ENCODE data around the gene LZIC. TPM values are rescaled to one million over a fixed set of nuclear protein-coding genes. Genes with fewer than 3 reads are reported as not detected.

LZIC gene
- total RNA-seq, 2 experiments from 2014 or later, result 23.9 to 24.2 TPM

- peaks cover 37% of the 10 kb centered on the region for H3K4me1 Mint-ChIP-seq (ENCODE audit: low read depth)
- no peak for DNase-seq
- ChIA-PET CTCF (no interaction called here), POLR2A (interaction anchor here (0.8 to 1.1 kb wide), 3 partner anchors 9 to 282 kb away, joined by 3 to 4 read pairs (median 3); no protein-coding TSS in a partner anchor)
- H3K9me3 Mint-ChIP-seq, result no peaks in the 10 kb centered on the region
- peak overlapping the region; percentile 90 for H3K4me3 Mint-ChIP-seq
- H3K36me3 Mint-ChIP-seq (ENCODE audit: low read depth), result no peaks in the 10 kb centered on the region
- ATAC-seq, result no peak
- intact Hi-C loops (cut with micrococcal nuclease), result no loop called here
- no peaks in the 10 kb centered on the region for H3K27me3 Mint-ChIP-seq
- TF ChIP-seq CTCF (IDR thresholded peaks at IDR 0.05), result no peak
- peak overlapping the region; percentile 65 for H3K27ac Mint-ChIP-seq
These were observed 34.3 kb downstream of the LZIC start for GRCh38 chr1:9908871-9909233.

- intact Hi-C loops (cut with micrococcal nuclease), result no loop called here
- no peak for ATAC-seq
- peaks cover 42% of the 10 kb centered on the region for H3K4me1 Mint-ChIP-seq (ENCODE audit: low read depth)
- no peaks in the 10 kb centered on the region for H3K27me3 Mint-ChIP-seq
- H3K4me3 Mint-ChIP-seq, result no peak overlapping the region
- no peaks in the 10 kb centered on the region for H3K9me3 Mint-ChIP-seq
- TF ChIP-seq CTCF (IDR thresholded peaks at IDR 0.05), result no peak
- no peak for DNase-seq
- no peaks in the 10 kb centered on the region for H3K36me3 Mint-ChIP-seq (ENCODE audit: low read depth)
- ChIA-PET POLR2A (interaction anchor here (0.8 kb wide), 1 partner anchor 24 kb away, joined by 3 read pairs; no protein-coding TSS in a partner anchor), CTCF (interaction anchor here (1.5 to 1.6 kb wide), 2 partner anchors 33 to 123 kb away, joined by 5 read pairs; no protein-coding TSS in a partner anchor)
- no peak overlapping the region for H3K27ac Mint-ChIP-seq
These were observed 35.8 kb downstream of the LZIC start for GRCh38 chr1:9907441-9907840.

GRCh38 chr1:9906466-9906865 lies 36.7 kb downstream of the LZIC start:
- no peak overlapping the region for H3K4me3 Mint-ChIP-seq
- TF ChIP-seq CTCF (IDR thresholded peaks at IDR 0.05), result no peak
- DNase-seq, result no peak
- no peaks in the 10 kb centered on the region for H3K27me3 Mint-ChIP-seq
- intact Hi-C loops (cut with micrococcal nuclease), result no loop called here
- H3K4me1 Mint-ChIP-seq (ENCODE audit: low read depth), result peaks cover 38% of the 10 kb centered on the region
- ATAC-seq, result no peak
- no peaks in the 10 kb centered on the region for H3K9me3 Mint-ChIP-seq
- H3K36me3 Mint-ChIP-seq (ENCODE audit: low read depth), result no peaks in the 10 kb centered on the region
- ChIA-PET POLR2A (interaction anchor here (1.0 kb wide), 1 partner anchor 187 kb away, joined by 4 read pairs; no protein-coding TSS in a partner anchor), CTCF (interaction anchor here (1.0 to 1.5 kb wide), 3 partner anchors 12 to 122 kb away, joined by 3 to 5 read pairs (median 3); no protein-coding TSS in a partner anchor)
- no peak overlapping the region for H3K27ac Mint-ChIP-seq

GRCh38 chr1:9905010-9905409 lies 38.2 kb downstream of the LZIC start:
- H3K4me3 Mint-ChIP-seq, result no peak overlapping the region
- H3K27ac Mint-ChIP-seq, result no peak overlapping the region
- H3K27me3 Mint-ChIP-seq, result no peaks in the 10 kb centered on the region
- peaks cover 45% of the 10 kb centered on the region for H3K4me1 Mint-ChIP-seq (ENCODE audit: low read depth)
- CTCF ChIA-PET, result interaction anchor here (0.8 to 2.1 kb wide), 4 partner anchors 10 to 37 kb away, joined by 3 to 4 read pairs (median 3); no protein-coding TSS in a partner anchor
- POLR2A ChIA-PET, result interaction anchor here (0.5 to 0.8 kb wide), 2 partner anchors 39 to 306 kb away, joined by 3 to 4 read pairs; no protein-coding TSS in a partner anchor
- no peak for DNase-seq
- no peak for ATAC-seq
- H3K9me3 Mint-ChIP-seq, result no peaks in the 10 kb centered on the region
- intact Hi-C loops (cut with micrococcal nuclease), result no loop called here
- no peak for TF ChIP-seq CTCF (IDR thresholded peaks at IDR 0.05)
- H3K36me3 Mint-ChIP-seq (ENCODE audit: low read depth), result no peaks in the 10 kb centered on the region

GRCh38 chr1:9904596-9904995 lies 38.6 kb downstream of the LZIC start:
- no peak overlapping the region for H3K4me3 Mint-ChIP-seq
- TF ChIP-seq CTCF (IDR thresholded peaks at IDR 0.05), result no peak
- peaks cover 45% of the 10 kb centered on the region for H3K4me1 Mint-ChIP-seq (ENCODE audit: low read depth)
- intact Hi-C loops (cut with micrococcal nuclease), result no loop called here
- no peaks in the 10 kb centered on the region for H3K9me3 Mint-ChIP-seq
- POLR2A ChIA-PET, result interaction anchor here (0.6 to 0.8 kb wide), 2 partner anchors 37 to 39 kb away, joined by 3 read pairs; no protein-coding TSS in a partner anchor
- no peak overlapping the region for H3K27ac Mint-ChIP-seq
- CTCF ChIA-PET, result interaction anchor here (0.8 to 2.1 kb wide), 4 partner anchors 29 to 46 kb away, joined by 3 to 7 read pairs (median 4); no protein-coding TSS in a partner anchor
- no peaks in the 10 kb centered on the region for H3K36me3 Mint-ChIP-seq (ENCODE audit: low read depth)
- no peak for DNase-seq
- ATAC-seq, result no peak
- H3K27me3 Mint-ChIP-seq, result no peaks in the 10 kb centered on the region

Measured in activated CD8-positive, alpha-beta T cell treated with anti-CD3 and anti-CD28 coated beads for 36 hours (primary cell).